ENCODE measurements around the gene NOTUM.
"Not testable (repeated sequence)": the region's sequence is repeated elsewhere in the genome, so short reads cannot be mapped to it uniquely, and the experiment has no call there.

NOTUM gene

GRCh38 chr17:81923302-81924260 lies 37.4 kb downstream of the NOTUM start:
- DNase-seq = no peak

GRCh38 chr17:81922566-81923301 lies 38.3 kb downstream of the NOTUM start:
- no peak for DNase-seq

- DNase-seq = no peak
Observed at GRCh38 chr17:81921996-81922565, 38.9 kb downstream of the NOTUM start.

GRCh38 chr17:81921537-81921862 lies 39.5 kb downstream of the NOTUM start:
- no peak for DNase-seq

GRCh38 chr17:81920612-81921536 lies 40.1 kb downstream of the NOTUM start:
- DNase-seq = no peak

GRCh38 chr17:81918832-81919545 lies 42.0 kb downstream of the NOTUM start:
- no peak for DNase-seq

GRCh38 chr17:81918333-81918669 lies 42.7 kb downstream of the NOTUM start:
- DNase-seq = not testable (repeated sequence)

- DNase-seq = peak; percentile 73 to 86 (median 82)
Observed at GRCh38 chr17:81917565-81918332, 43.2 kb downstream of the NOTUM start, which contains the start of gene SIRT7. TSS of gene SIRT7 (minus strand) at chr17:81918176. CDS start at chr17:81918131, 45 bp downstream.

GRCh38 chr17:81916234-81917001 lies 44.6 kb downstream of the NOTUM start:
- DNase-seq = no peak

- no peak for DNase-seq
Observed at GRCh38 chr17:81915331-81915730, 45.7 kb downstream of the NOTUM start.

- DNase-seq = no peak
Observed at GRCh38 chr17:81914103-81914850, 46.7 kb downstream of the NOTUM start.

- DNase-seq = no peak
Observed at GRCh38 chr17:81913394-81914102, 47.4 kb downstream of the NOTUM start.

- DNase-seq = no peak
Observed at GRCh38 chr17:81912441-81913309, 48.3 kb downstream of the NOTUM start.

GRCh38 chr17:81911969-81912368 lies 49.0 kb downstream of the NOTUM start:
- no peak for DNase-seq

- DNase-seq = peak; percentile 90 to 94 (median 93)
Observed at GRCh38 chr17:81911277-81911961, 49.6 kb downstream of the NOTUM start, which contains the start of gene PCYT2. TSS of gene PCYT2 (minus strand) at chr17:81911399. CDS start at chr17:81911355, 44 bp downstream.

- DNase-seq = no peak
Observed at GRCh38 chr17:81910840-81911276, 50.1 kb downstream of the NOTUM start.

Measured in T-helper 1 cell (primary cell).